Measurements from ENCODE around the gene LHFPL2.

Gene LHFPL2

GRCh38 chr5:78509884-78510769 lies 138.4 kb downstream of the LHFPL2 start:
- no peak for TF ChIP-seq Cebpa-rat (IDR thresholded peaks at IDR 0.05)
- peaks cover 9% of the 10 kb centered on the region for H3K9me3 ChIP-seq
- H3K4me2 ChIP-seq, result peak overlapping the region; percentile 97
- peaks cover 50% of the 10 kb centered on the region for H3K27me3 ChIP-seq
- H4K20me1 ChIP-seq, result no peaks in the 10 kb centered on the region
- no peaks in the 10 kb centered on the region for H3K36me3 ChIP-seq
- H3K27ac ChIP-seq, result no peak overlapping the region
- H3K9ac ChIP-seq, result peak overlapping the region; percentile 61
- peaks cover 41% of the 10 kb centered on the region for H3K4me1 ChIP-seq
- peak overlapping the region; percentile 67 for H3K4me3 ChIP-seq

GRCh38 chr5:78509145-78509865 lies 139.3 kb downstream of the LHFPL2 start:
- H3K36me3 ChIP-seq, result no peaks in the 10 kb centered on the region
- peak overlapping the region; percentile 97 for H3K4me2 ChIP-seq
- H3K9ac ChIP-seq, result no peak overlapping the region
- H3K27ac ChIP-seq, result no peak overlapping the region
- no peak for TF ChIP-seq Cebpa-rat (IDR thresholded peaks at IDR 0.05)
- H4K20me1 ChIP-seq, result no peaks in the 10 kb centered on the region
- H3K4me3 ChIP-seq, result peak overlapping the region; percentile 67
- peaks cover 50% of the 10 kb centered on the region for H3K27me3 ChIP-seq
- H3K4me1 ChIP-seq, result peaks cover 48% of the 10 kb centered on the region
- H3K9me3 ChIP-seq, result peaks cover 9% of the 10 kb centered on the region

- H4K20me1 ChIP-seq, result no peaks in the 10 kb centered on the region
- peaks cover 1% of the 10 kb centered on the region; the same call in 1 of the 2 replicates for H3K9me3 ChIP-seq
- no peak overlapping the region for H3K4me2 ChIP-seq
- no peak for TF ChIP-seq Cebpa-rat (IDR thresholded peaks at IDR 0.05)
- peaks cover 50% of the 10 kb centered on the region for H3K4me1 ChIP-seq
- H3K9ac ChIP-seq, result no peak overlapping the region
- no peak overlapping the region for H3K4me3 ChIP-seq
- peaks cover 50% of the 10 kb centered on the region for H3K27me3 ChIP-seq
- H3K36me3 ChIP-seq, result no peaks in the 10 kb centered on the region
- H3K27ac ChIP-seq, result no peak overlapping the region
Measured at GRCh38 chr5:78508186-78508765, 140.3 kb downstream of the LHFPL2 start.

- Histone ChIP-seq H3K27me3 (peaks cover 50% of the 10 kb centered on the region), H3K4me1 (peaks cover 58% of the 10 kb centered on the region), H3K9me3 (no peaks in the 10 kb centered on the region), H3K27ac (no peak overlapping the region), H4K20me1 (no peaks in the 10 kb centered on the region), H3K9ac (no peak overlapping the region), H3K4me2 (no peak overlapping the region), H3K4me3 (no peak overlapping the region), H3K36me3 (no peaks in the 10 kb centered on the region)
- no peak for TF ChIP-seq Cebpa-rat (IDR thresholded peaks at IDR 0.05)
Measured at GRCh38 chr5:78507531-78507930, 141.0 kb downstream of the LHFPL2 start.

- no peak for TF ChIP-seq Cebpa-rat (IDR thresholded peaks at IDR 0.05)
- Histone ChIP-seq H3K4me3 (no peak overlapping the region), H3K9me3 (no peaks in the 10 kb centered on the region), H3K4me1 (peaks cover 62% of the 10 kb centered on the region), H4K20me1 (no peaks in the 10 kb centered on the region), H3K9ac (no peak overlapping the region), H3K4me2 (no peak overlapping the region), H3K27me3 (peaks cover 45% of the 10 kb centered on the region), H3K27ac (no peak overlapping the region), H3K36me3 (no peaks in the 10 kb centered on the region)
Measured at GRCh38 chr5:78506261-78507024, 142.1 kb downstream of the LHFPL2 start.

- H3K9ac ChIP-seq, result no peak overlapping the region
- peaks cover 40% of the 10 kb centered on the region for H3K27me3 ChIP-seq
- H3K9me3 ChIP-seq, result no peaks in the 10 kb centered on the region
- no peak for TF ChIP-seq Cebpa-rat (IDR thresholded peaks at IDR 0.05)
- H3K36me3 ChIP-seq, result no peaks in the 10 kb centered on the region
- H3K4me3 ChIP-seq, result no peak overlapping the region
- H3K4me1 ChIP-seq, result peaks cover 62% of the 10 kb centered on the region
- H4K20me1 ChIP-seq, result no peaks in the 10 kb centered on the region
- H3K4me2 ChIP-seq, result no peak overlapping the region
- no peak overlapping the region for H3K27ac ChIP-seq
Measured at GRCh38 chr5:78505860-78506259, 142.7 kb downstream of the LHFPL2 start.

GRCh38 chr5:78504704-78505677 lies 143.6 kb downstream of the LHFPL2 start:
- H4K20me1 ChIP-seq, result no peaks in the 10 kb centered on the region
- peaks cover 31% of the 10 kb centered on the region for H3K27me3 ChIP-seq
- H3K9ac ChIP-seq, result no peak overlapping the region
- H3K36me3 ChIP-seq, result no peaks in the 10 kb centered on the region
- H3K4me2 ChIP-seq, result peak overlapping the region; percentile 33
- H3K4me1 ChIP-seq, result peaks cover 54% of the 10 kb centered on the region
- H3K27ac ChIP-seq, result no peak overlapping the region
- H3K9me3 ChIP-seq, result no peaks in the 10 kb centered on the region
- no peak overlapping the region for H3K4me3 ChIP-seq
- TF ChIP-seq Cebpa-rat (IDR thresholded peaks at IDR 0.05), result no peak

- Histone ChIP-seq H3K27me3 (peaks cover 22% of the 10 kb centered on the region), H3K4me1 (peaks cover 45% of the 10 kb centered on the region), H3K4me3 (no peak overlapping the region), H3K27ac (no peak overlapping the region), H3K36me3 (no peaks in the 10 kb centered on the region), H3K9me3 (no peaks in the 10 kb centered on the region), H4K20me1 (no peaks in the 10 kb centered on the region), H3K9ac (no peak overlapping the region), H3K4me2 (no peak overlapping the region)
- no peak for TF ChIP-seq Cebpa-rat (IDR thresholded peaks at IDR 0.05)
Measured at GRCh38 chr5:78503958-78504653, 144.5 kb downstream of the LHFPL2 start.

Data from BLaER1 (cell line).